ENCODE results near the gene DCC. TPM values are rescaled to one million over a fixed set of nuclear protein-coding genes. Genes with fewer than 3 reads are reported as not detected.

The DCC gene
- total and polyA plus RNA-seq, 9 donors = under 0.01 to 0.77 (median 0.30) TPM; not detected in 3

GRCh38 chr18:52541056-52541455, 201.1 kb downstream of the DCC start:
- no peak for DNase-seq
- no peak overlapping the region for H3K4me3 ChIP-seq
- 91 to 96% (median 92%) methylated on average over 4 of the region's 4 CpGs for WGBS, 3 donors
- H3K4me1 ChIP-seq (ENCODE audit: insufficient read depth) = no peaks in the 10 kb centered on the region
- H3K36me3 ChIP-seq = no peaks in the 10 kb centered on the region
- H3K27me3 ChIP-seq = no peaks in the 10 kb centered on the region
- no peak overlapping the region for H3K27ac ChIP-seq
- TF ChIP-seq EP300 (IDR thresholded peaks at IDR 0.05) = no peak
- no peak for TF ChIP-seq POLR2A (IDR thresholded peaks at IDR 0.05)
- intact Hi-C loops (cut with DNase I) = no loop called here
- H3K9me3 ChIP-seq = no peaks in the 10 kb centered on the region

DNA sequence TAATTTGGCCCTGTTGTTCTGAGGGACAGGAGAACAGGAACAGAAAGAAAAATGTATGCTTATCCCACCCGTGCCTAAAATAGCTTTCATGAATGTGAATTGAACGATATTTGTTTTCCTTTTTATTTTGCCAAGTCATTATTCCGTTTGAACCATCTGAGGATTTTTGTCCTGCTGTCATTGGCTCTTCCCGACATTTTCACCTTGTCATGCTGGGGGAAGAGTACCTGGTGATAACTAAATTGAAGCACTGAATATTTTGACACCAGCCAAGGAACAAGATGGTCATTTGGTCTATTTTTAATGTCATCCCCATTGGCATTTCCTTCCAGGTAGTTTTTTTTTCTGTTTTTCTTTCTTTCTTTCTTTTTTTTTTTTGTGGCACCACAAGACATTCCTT, 204.1 kb downstream of the DCC start:
- no peaks in the 10 kb centered on the region for H3K4me1 ChIP-seq (ENCODE audit: insufficient read depth)
- DNase-seq = no peak
- H3K27me3 ChIP-seq = no peaks in the 10 kb centered on the region
- H3K4me3 ChIP-seq = no peak overlapping the region
- no peak overlapping the region for H3K27ac ChIP-seq
- intact Hi-C loops (cut with DNase I) = no loop called here
- no peaks in the 10 kb centered on the region for H3K9me3 ChIP-seq
- 58 to 80% (median 63%) methylated on average over 4 of the region's 4 CpGs for WGBS, 3 donors
- TF ChIP-seq, protein P1, sequence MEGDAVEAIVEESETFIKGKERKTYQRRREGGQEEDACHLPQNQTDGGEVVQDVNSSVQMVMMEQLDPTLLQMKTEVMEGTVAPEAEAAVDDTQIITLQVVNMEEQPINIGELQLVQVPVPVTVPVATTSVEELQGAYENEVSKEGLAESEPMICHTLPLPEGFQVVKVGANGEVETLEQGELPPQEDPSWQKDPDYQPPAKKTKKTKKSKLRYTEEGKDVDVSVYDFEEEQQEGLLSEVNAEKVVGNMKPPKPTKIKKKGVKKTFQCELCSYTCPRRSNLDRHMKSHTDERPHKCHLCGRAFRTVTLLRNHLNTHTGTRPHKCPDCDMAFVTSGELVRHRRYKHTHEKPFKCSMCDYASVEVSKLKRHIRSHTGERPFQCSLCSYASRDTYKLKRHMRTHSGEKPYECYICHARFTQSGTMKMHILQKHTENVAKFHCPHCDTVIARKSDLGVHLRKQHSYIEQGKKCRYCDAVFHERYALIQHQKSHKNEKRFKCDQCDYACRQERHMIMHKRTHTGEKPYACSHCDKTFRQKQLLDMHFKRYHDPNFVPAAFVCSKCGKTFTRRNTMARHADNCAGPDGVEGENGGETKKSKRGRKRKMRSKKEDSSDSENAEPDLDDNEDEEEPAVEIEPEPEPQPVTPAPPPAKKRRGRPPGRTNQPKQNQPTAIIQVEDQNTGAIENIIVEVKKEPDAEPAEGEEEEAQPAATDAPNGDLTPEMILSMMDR (IDR thresholded peaks at IDR 0.05) = no peak
- TF ChIP-seq POLR2A (IDR thresholded peaks at IDR 0.05) = no peak
- TF ChIP-seq EP300 (IDR thresholded peaks at IDR 0.05) = no peak
- H3K36me3 ChIP-seq = no peaks in the 10 kb centered on the region

DNA sequence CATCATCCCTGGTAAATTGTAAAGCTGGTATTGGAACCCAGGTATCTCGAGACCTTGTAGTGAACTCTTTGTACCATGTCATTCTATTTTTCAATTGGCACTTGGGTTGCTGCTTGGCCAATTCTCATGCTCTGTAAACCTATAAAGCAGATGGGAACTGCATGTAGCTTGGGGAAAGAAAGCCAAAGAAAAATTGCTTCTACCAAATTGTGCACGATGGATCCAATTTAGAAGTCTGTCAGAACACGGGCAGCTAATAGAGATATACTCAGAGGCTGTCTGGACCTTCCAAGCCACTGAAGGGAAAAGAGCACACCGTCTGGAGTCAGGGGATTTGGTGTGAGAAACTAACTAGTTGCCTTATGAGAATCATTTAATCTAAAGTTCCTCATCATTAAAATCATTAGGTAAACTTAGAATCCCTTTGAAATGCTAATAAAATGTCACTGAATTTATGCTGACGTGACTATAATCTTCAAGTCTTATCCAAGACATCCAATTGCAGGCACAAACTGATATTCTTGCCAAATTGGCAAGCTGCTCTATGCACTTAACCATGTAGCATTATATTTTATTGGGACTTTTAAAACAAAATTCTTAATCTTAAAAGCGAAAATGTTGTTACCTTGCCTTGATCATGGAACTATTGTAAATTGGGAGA, 206.8 kb downstream of the DCC start:
- intact Hi-C loops (cut with DNase I) = no loop called here
- 71 to 82% (median 79%) methylated on average over 6 of the region's 6 CpGs for WGBS, 3 donors
- Histone ChIP-seq H3K9me3 (no peaks in the 10 kb centered on the region), H3K4me3 (no peak overlapping the region), H3K4me1 (ENCODE audit: insufficient read depth) (no peaks in the 10 kb centered on the region), H3K27me3 (no peaks in the 10 kb centered on the region), H3K36me3 (no peaks in the 10 kb centered on the region), H3K27ac (no peak overlapping the region)
- no peak for DNase-seq
- TF ChIP-seq POLR2A (IDR thresholded peaks at IDR 0.05) (no peak), EP300 (IDR thresholded peaks at IDR 0.05) (no peak)
- TF ChIP-seq, protein P1 (IDR thresholded peaks at IDR 0.05) = no peak

DNA sequence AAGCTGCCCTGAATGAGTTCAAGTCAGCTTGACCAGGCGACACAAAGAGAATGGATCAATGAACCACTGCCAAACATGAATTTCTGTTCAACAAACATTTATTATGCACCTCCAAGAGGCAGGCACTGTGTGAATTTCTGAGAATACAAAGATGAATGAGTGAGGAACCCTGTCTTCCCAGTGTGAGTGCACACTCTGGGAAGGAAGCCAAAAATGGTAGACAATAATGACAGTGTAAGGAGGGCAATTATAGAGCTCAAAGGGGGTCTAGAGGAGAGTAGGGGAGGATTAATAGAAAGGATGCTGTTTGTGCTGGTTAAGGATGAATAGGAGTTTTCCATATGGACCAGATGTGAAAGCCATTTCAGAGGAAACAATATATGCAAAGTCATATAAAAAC, 213.4 kb downstream of the DCC start:
- no peak for DNase-seq
- no peak overlapping the region for H3K27ac ChIP-seq
- no peaks in the 10 kb centered on the region for H3K27me3 ChIP-seq
- H3K36me3 ChIP-seq = no peaks in the 10 kb centered on the region
- H3K4me1 ChIP-seq (ENCODE audit: insufficient read depth) = no peaks in the 10 kb centered on the region
- TF ChIP-seq POLR2A (IDR thresholded peaks at IDR 0.05) = no peak
- TF ChIP-seq, protein P1 (IDR thresholded peaks at IDR 0.05) = no peak
- no peak for TF ChIP-seq EP300 (IDR thresholded peaks at IDR 0.05)
- H3K4me3 ChIP-seq = no peak overlapping the region
- no peaks in the 10 kb centered on the region for H3K9me3 ChIP-seq
- intact Hi-C loops (cut with DNase I) = no loop called here
- WGBS, 3 donors = 73 to 81% (median 75%) methylated on average over 1 of the region's 1 CpG

DNA sequence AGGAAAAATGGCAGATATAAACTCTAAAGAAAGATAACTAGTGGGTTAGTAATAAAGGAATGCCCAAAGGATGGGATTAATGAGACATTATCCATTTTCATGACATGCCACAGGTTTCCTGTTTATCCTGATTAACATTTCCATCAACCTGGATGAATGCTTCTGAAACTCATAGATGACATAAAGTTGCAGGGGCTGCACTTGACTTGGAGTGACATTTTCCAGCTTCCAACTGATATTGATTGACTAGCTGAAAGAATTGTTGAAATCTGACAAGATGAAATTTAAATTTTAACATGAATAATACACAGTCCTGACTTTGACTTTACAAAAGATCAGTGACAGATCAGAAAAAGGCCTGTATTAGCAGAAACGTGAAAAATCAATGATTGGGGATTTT, 214.2 kb downstream of the DCC start:
- no peak overlapping the region for H3K27ac ChIP-seq
- H3K4me1 ChIP-seq (ENCODE audit: insufficient read depth) = no peaks in the 10 kb centered on the region
- H3K9me3 ChIP-seq = no peaks in the 10 kb centered on the region
- H3K36me3 ChIP-seq = no peaks in the 10 kb centered on the region
- TF ChIP-seq POLR2A (IDR thresholded peaks at IDR 0.05) (no peak), EP300 (IDR thresholded peaks at IDR 0.05) (no peak)
- TF ChIP-seq, protein P1 (IDR thresholded peaks at IDR 0.05) = no peak
- intact Hi-C loops (cut with DNase I) = no loop called here
- no peaks in the 10 kb centered on the region for H3K27me3 ChIP-seq
- H3K4me3 ChIP-seq = no peak overlapping the region
- 59 to 69% (median 61%) methylated on average over 1 of the region's 1 CpG for WGBS, 3 donors
- DNase-seq = no peak
